ENCODE results near the gene ZNF579.

Gene ZNF579, protein sequence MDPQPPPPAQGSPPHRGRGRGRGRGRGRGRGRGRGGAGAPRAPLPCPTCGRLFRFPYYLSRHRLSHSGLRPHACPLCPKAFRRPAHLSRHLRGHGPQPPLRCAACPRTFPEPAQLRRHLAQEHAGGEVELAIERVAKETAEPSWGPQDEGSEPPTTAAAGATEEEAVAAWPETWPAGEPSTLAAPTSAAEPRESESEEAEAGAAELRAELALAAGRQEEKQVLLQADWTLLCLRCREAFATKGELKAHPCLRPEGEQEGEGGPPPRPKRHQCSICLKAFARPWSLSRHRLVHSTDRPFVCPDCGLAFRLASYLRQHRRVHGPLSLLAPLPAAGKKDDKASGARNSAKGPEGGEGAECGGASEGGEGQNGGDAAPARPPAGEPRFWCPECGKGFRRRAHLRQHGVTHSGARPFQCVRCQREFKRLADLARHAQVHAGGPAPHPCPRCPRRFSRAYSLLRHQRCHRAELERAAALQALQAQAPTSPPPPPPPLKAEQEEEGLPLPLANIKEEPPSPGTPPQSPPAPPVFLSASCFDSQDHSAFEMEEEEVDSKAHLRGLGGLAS

DNA sequence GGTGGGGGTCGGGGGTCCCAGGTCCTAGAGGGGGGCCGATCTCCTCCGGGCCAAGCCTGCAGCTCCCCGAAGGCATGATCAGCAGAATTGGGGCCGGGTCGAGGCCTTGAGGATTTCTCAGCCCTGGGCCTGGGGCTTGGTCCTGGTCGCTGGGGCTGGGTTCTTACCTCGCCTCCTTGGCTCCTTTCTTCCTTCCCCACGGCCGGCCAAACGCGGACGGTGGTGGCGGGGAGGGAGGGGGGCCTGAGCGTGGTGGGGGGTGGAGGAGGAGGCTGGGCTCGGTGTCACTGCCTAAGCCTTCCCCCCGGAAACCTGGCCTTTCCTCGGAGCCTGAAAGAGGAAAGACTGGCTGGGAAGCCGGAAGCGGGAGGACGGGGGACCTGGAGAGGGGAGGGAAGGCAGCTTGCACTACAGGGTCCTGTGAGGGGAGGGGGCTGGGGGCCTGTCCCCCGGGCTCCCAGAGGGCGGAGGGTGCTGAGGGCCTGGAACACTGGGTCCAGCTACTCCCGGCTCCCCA, at the start of gene ZNF579:
Gene ZNF579, minus strand, starts transcription at position 221 of the 517 bp plus-strand sequence. CDS start 1,209 bp downstream, outside the sequence.
- DNase-seq: peak; percentile 76

DNA sequence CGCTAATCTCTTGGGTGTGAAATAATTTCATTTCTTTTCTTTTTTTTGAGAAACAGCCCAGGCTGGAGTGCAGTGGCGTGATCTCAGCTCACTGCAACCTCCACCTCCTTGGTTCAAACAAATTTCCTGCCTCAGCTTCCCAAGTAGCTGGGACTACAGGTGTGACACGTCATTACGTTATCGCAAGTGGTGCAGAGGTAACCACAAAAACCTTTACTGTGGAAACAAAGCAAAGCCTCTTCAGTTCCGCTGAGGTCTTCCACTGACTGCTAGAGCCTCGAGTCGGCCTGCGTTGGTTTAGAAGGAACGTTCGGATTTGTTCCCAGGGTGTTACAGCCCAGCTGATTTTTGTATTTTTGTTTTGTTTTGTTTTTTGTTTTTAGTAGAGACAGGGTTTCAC, 45.7 kb upstream of the ZNF579 start:
- DNase-seq: peak; percentile 41

DNA sequence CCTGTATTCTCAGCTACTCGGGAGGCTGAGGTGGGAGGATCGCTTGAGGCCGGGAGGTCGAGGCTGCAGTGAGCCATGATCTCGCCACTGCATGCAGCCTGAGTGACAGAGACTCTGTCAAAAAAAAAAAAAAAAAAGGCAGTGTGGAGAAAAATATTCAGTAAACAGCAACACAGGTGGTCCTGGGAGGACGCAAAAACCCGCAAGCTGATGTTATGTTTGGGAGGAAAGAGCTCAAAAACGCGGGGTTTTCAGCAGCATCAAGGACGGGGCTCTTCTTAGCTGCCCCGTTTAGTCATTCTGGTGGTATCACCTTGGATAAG, 44.3 kb upstream of the ZNF579 start:
- DNase-seq: no peak

DNA sequence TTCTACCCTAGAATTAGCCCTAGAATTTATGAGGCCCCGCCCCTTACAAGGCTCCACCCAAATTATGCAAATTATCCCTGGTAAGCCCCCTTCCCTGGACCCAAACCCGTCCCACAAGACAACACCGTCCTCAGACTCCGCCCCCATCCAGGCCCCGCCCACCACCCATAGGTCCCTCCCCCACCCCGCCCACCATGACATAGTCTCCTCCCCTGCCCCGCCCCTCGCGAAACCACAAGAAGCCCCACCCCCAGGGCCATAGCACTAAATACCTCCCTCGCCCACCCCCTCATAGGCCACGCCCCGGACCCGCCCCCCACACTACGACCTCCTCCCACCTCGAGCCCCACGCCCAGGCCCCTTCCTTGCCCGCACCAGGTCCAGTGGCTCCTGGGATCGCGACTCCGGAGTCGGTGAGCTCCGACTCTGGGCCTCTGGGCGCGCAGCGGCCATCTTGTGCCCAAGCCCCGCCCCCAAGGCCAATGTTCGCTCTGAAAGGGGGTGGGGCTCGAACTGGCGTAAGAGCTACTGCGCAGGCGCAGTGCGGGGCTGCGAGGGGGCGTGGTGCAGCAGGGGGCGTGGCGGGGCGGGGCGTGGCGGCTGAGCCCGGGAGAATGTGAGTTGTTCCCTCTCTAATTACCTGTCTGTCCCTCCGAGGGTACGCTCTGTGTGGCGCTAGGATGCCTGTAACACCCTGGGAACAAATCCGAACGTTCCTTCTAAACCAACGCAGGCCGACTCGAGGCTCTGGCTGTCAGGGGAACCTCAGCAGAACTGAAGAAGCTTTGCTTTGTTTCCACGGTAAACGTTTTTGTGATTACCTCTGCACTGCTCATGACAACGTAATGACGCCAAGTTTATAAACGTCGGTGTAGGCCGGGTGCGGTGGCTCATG, 43.7 kb upstream of the ZNF579 start, which contains the start of gene ZNF784:
Gene ZNF784, minus strand, starts transcription at position 458 of the 895 bp plus-strand sequence. Its CDS starts 5 bp downstream, at position 453.
- peak; percentile 93 for DNase-seq

DNA sequence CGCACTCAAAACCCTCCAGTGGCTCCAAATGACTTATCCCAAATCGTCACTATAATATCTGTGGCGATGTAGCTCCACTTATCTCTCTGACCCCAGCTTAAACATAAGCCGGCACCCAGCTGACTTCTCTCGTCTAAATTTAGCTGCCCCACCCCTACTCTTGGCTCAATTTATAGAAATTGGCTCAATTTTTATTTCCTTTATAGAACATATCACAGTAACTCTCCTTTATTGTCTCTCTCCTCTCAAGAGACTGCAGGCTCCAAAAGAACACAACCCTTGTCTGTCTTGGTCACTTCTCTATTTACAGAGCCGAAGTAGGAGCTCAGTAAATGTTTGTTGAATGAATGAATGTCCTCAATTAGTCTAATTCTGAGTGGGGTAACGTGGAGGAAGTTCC, 42.9 kb upstream of the ZNF579 start:
- DNase-seq: no peak

DNA sequence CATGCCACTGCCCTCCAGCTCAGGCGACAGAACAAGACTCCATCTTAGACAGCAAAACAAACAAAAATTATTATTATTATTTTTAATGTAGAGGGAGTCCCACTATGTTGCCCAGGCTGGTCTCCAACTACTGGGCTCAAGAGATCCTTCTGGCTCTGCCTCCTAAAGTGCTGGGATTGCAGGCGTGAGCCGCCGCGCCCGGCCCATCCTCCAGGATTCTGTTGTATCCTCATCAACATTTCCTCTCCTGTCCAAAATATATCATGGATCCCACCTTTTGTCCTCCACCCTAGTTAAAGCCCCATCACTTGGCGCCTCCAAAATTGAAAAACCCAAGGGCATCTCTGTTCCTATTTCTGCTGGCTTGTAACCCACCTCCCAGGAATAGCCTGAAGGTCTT, 42.5 kb upstream of the ZNF579 start:
- no peak for DNase-seq

DNA sequence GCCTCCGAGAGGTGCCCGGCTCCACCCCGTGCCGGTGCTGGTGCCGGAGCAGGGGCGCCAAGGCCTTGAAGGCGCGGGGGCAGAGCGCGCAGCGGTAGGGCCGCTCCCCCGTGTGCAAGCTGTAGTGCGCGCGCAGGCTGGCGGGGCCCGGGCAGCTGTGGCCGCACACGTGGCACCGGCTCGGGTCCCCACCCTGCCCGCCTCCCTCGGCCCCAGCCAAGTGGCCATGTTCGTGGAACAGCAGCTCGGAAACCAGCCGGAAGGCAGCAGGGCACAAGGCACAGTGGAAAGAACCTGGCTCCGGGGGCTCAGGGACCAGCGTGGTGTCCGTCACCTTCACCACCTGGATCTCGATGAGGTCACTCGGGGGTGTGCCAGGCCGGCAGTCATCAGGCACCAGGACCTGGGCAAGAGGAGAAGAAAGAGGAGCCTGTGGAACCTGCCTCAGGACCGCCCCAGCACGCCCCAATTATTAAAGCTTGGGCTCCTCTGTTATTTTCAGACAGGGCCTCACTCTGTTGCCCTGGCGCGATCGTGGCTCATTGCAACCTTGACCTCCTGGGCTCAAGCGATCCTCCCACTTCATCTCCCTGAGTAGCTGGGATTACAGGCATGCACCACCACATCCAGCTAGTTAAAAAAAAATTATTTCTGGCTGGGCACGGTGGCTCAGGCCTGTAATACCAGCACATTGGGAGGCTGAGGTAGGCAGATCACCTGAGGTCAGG, 41.8 kb upstream of the ZNF579 start:
- DNase-seq: no peak

DNA sequence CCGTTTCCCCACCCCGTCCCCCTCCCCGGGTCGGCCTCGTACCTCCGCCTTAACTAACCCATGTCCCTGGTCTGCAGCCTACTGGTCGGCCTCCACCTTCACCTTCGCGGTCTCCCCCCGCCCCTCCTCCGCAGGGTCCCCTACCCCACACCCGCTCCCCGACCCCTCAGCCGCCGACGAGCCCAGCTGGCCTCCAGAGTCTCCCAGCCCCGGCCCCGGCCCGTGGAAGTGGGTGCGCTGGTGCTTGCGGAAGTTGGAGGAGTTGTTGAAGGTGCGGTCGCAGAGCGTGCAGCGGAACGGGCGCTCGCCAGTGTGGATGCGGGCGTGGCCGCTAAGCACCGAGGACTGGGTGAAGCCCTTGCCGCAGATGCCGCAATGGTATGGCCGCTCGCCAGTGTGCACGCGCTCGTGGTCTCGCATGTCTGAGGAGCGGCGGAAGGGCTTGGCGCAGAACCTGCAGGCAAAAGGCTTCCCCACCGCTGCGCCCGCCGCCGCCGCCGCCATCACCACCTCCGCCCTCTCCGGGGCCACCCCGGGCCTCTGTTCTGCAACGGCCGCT, 41.1 kb upstream of the ZNF579 start:
- DNase-seq: no peak

DNA sequence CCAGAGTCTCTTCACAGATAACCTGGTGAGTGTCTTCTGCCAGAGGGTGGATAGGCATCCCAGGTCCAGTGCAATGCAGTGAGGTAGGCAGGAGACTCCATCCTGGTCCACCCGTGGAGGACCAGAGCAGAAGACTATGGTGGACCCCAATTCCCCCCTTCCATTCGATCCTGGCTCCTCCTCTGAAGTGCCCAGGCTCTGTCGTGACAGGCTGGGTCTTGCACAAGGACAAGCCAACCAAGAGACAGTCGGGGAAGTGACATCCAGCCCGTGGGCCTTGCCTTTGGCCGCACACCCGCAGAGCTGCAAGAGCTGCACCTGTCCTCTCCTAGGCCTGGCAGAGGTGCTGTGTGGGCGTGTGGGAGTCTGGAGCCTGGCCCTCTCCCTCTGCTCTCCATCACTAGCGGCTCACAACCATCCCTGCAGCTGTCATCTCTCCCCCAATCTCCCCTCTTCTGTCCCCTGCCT, 40.6 kb upstream of the ZNF579 start:
- DNase-seq: no peak

DNA sequence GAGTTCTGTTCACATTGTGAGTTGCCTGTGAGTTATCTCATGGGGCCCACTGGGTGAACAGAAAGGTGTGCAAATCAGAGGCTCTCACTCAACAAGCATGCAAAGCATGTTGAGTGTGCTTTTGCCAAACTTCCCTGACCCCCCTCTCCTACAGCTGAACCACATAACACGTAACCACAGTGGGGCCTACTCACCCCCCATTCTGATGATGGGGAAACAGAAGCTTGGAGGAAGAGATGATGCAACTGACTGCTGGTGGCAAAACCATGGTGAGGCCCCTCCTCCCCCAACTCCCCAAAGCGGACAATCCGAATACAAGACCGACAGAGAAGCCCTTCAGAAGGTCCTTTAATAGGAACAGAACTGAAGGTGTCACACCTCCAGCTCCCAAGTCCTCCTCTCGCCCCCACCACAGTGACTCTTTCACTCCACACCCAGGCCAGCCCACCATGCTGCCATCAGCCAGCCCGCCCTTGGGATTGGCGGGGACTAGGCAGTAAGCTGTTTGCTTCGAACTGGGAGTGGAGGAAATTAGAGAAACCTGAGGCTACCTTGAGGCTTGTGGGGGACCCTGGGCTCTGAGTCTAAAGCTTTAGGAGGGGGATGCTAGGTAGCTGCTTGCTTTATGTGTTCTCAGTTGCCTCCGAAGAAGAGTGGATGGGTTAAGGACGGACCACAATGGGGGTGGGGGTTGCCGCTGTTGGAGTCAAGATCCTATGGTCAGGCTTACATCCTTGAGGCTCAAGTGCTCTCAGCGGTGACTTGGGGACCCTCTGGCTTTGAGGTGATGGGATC, 40.0 kb upstream of the ZNF579 start:
- peak; percentile 41 for DNase-seq

DNA sequence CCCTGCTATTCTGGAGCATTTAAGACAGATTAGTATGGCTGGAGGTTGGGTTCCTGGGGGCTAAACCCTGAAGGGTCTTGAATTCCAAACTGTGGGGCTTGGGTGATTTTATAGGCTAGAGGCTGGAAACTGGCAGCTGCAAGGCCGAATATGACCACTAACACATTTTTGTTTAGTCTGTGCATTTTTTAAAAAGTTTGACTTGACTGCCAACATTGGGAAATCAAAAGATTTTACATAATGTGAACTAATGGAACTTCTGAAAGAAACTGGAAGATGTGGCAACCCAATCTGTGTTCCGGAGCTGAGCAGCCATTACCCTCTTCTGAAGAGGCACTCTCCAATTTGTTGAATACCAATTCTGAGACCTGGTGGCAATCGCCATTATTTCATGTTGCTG, 38.6 kb upstream of the ZNF579 start:
- DNase-seq: no peak

DNA sequence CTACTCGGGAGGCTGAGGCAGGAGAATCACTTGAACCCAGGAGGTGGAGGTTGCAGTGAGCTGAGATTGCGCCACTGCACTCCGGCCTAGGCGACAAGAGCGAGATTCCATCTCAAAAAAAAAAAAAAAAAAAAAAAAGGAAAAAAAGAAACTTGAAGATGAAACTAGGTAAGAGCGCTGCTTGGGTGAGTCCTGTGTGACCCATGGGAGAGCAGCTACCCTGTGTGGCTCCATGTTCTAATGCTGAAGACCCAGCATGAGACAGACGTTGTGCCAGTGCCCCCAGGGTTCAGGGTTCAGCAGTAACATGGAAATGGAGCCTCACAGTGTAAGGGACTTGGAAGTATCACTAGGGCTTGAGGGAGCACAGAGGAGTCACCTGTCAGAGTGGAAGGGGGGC, 37.8 kb upstream of the ZNF579 start:
- DNase-seq: no peak

DNA sequence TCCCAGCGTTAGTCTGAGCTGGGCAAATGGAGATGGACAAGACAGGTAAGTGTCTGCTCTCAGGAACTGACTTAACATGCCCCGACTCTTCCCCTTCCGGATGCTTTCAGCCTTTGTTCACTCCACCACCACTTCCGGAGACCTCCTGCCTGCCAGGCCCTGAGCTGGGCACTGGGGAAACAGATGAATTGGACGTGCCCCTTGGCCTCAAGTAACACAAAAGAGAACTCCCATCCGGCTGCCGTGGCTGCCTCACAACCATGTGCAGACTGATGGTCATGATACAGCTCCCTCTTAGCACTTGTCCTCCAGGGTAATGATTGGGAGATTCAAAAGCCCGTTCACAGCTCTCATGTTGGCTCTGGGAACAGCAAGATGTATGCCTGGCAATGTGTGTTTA, 36.8 kb upstream of the ZNF579 start:
- no peak for DNase-seq

DNA sequence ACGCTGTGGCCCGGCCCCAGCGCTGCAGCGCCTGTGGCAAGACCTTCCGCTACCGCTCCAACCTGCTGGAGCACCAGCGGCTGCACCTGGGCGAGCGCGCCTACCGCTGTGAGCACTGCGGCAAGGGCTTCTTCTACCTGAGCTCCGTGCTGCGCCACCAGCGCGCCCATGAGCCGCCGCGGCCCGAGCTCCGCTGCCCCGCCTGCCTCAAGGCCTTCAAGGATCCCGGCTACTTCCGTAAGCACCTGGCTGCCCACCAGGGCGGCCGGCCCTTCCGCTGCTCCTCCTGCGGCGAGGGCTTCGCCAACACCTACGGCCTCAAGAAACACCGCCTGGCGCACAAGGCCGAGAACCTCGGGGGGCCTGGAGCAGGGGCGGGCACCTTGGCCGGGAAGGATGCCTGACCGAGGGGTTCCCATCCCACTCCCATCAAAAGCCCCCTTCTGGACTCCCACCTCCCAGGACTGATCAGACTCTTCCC, 35.8 kb upstream of the ZNF579 start:
- no peak for DNase-seq

DNA sequence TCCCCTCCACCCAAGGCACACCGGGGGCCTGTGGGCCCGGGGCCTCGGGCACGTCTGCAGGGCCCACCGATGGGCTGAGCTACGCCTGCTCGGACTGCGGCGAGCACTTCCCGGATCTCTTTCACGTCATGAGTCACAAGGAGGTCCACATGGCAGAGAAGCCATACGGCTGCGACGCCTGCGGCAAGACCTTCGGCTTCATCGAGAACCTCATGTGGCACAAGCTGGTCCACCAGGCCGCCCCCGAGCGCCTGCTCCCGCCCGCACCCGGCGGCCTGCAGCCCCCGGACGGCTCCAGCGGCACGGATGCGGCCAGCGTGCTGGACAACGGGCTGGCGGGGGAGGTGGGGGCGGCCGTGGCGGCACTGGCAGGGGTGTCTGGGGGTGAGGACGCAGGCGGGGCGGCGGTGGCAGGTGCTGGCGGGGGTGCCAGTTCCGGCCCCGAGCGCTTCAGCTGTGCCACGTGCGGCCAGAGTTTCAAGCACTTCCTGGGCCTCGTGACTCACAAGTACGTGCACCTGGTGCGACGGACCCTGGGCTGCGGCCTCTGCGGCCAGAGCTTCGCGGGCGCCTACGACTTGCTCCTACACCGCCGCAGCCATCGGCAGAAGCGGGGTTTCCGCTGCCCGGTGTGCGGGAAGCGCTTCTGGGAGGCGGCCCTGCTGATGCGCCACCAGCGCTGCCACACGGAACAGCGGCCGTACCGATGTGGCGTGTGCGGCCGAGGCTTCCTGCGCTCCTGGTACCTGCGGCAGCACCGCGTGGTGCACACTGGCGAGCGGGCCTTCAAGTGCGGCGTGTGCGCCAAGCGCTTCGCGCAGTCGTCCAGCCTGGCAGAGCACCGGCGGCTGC, 35.1 kb upstream of the ZNF579 start:
- no peak for DNase-seq

DNA sequence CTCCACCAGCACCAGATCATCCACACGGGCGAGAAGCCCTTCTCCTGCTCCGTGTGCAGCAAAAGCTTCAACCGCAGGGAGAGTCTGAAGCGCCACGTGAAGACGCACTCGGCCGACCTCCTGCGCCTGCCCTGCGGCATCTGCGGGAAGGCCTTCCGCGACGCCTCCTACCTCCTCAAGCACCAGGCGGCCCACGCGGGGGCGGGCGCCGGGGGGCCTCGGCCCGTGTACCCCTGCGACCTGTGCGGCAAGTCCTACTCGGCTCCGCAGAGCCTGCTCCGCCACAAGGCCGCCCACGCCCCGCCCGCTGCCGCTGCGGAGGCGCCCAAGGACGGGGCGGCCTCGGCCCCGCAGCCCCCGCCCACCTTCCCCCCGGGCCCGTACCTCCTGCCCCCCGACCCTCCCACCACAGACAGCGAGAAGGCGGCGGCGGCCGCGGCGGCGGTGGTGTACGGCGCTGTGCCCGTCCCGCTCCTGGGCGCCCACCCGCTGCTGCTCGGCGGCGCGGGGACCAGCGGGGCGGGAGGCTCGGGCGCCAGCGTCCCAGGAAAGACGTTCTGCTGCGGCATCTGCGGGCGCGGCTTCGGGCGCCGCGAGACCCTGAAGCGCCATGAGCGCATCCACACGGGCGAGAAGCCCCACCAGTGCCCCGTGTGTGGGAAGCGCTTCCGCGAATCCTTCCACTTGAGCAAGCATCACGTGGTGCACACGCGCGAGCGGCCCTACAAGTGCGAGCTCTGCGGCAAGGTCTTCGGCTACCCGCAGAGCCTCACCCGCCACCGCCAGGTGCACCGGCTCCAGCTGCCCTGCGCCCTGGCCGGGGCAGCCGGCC, 34.3 kb upstream of the ZNF579 start:
- DNase-seq: no peak

DNA sequence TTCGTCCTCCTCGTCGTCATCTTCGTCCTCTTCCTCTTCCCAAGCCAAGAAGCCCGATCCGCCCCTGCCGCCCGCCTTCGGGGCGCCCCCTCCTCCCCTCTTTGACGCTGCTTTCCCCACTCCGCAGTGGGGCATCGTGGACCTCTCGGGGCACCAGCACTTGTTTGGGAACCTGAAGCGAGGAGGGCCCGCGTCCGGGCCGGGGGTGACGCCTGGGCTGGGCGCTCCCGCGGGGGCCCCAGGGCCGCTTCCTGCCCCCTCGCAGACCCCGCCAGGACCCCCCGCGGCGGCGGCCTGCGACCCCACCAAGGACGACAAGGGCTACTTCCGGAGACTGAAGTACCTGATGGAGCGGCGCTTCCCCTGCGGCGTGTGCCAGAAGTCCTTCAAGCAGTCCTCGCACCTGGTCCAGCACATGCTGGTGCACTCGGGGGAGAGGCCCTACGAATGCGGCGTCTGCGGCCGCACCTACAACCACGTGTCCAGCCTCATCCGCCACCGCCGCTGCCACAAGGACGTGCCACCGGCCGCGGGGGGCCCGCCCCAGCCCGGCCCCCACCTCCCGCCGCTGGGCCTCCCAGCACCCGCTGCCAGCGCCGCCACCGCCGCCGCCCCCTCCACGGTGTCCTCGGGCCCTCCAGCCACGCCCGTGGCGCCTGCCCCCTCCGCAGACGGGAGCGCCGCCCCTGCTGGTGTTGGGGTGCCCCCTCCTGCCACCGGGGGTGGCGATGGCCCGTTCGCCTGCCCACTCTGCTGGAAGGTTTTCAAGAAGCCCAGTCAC, 33.5 kb upstream of the ZNF579 start:
- no peak for DNase-seq

DNA sequence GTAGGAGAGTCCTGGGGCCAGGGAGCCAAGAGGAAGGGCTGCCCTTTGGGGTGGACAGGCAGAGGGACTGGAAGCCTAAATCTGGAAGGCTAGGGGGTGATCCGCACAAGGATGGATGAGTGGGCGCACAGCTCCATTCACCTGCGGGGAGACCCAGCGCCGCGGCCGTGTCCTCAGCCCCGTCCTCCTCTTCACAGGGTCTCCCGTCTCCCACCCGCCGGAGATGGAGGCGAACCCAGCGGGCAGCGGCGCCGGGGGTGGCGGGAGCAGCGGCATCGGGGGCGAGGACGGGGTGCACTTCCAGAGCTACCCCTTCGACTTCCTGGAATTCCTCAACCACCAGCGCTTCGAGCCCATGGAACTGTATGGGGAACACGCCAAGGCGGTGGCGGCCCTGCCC, 32.7 kb upstream of the ZNF579 start:
- DNase-seq: no peak

Data from activated T-cell treated with anti-CD3 and anti-CD28 coated beads, Interleukin-2, amount 50 U/mL, for 1 hour (primary cell).